Tibial artery (tissue), 4 donors: Measurements from ENCODE around the gene STXBP5L.
A peak's percentile ranks its signal among the peaks of the same experiment; 100 is the strongest.
"Not testable (repeated sequence)": the region's sequence is repeated elsewhere in the genome, so short reads cannot be mapped to it uniquely, and the experiment has no call there.

Source experiments
- DNase-seq, 2 donors: peaks; one replicate each; pipeline ENCODE4 v3.0.0-alpha.2; 2019
- H3K27ac ChIP-seq, 2 donors: fragments of 200-600 bp; sonication (generic) in 1 of 2; 1 replicate in 1 of 2; 2 replicates in 1 of 2; pipeline ENCODE4 v1.5.1; 2018 to 2019; ENCODE audit warnings: mild to moderate bottlenecking in 1 of 2
- H3K27me3 ChIP-seq, 2 donors: fragments of 200-600 bp; sonication (generic) in 1 of 2; one replicate each; pipeline versions ENCODE4 v1.5.1 to v1.6.0; 2016 to 2019
- H3K36me3 ChIP-seq, 3 donors: fragments of 200-600 bp; sonication (generic) in 2 of 3; one replicate each; pipeline ENCODE4 v1.5.1; 2016 to 2019; ENCODE audit warnings: mild to moderate bottlenecking in 2 of 3
- H3K4me1 ChIP-seq, 4 donors: fragments of 200-600 bp; sonication (generic) in 2 of 4; 1 replicate in 3 of 4; 2 replicates in 1 of 4; pipeline ENCODE4 v1.5.1; 2016 to 2019
- H3K4me3 ChIP-seq, 2 donors: fragments of 200-600 bp; sonication (generic) in 1 of 2; 1 replicate in 1 of 2; 2 replicates in 1 of 2; pipeline ENCODE4 v1.5.1; 2018 to 2019; ENCODE audit warnings: mild to moderate bottlenecking in 2 of 2
- H3K9me3 ChIP-seq, 3 donors: fragments of 200-600 bp; sonication (generic) in 1 of 3; one replicate each; pipeline ENCODE4 v1.5.1; 2016 to 2019
- intact Hi-C: fragments of 100-400 bp; cut with DNase I; formaldehyde crosslinking; loops from one replicate; pipeline ENCODE4 v1.15.0; 2023; ENCODE audit warnings: low total_unique reads
- TF ChIP-seq, protein P1 (sequence below), 2 experiments: fragments of 200-600 bp in 1 of 2; fragments of 450-650 bp in 1 of 2; IDR thresholded peaks; one replicate each; pipeline ENCODE4 v1.5.1; 2017 to 2019; ENCODE audit warnings: antibody characterized with exemption in 2 of 2, mild to moderate bottlenecking in 1 of 2, moderate library complexity in 1 of 2

STXBP5L gene

DNA sequence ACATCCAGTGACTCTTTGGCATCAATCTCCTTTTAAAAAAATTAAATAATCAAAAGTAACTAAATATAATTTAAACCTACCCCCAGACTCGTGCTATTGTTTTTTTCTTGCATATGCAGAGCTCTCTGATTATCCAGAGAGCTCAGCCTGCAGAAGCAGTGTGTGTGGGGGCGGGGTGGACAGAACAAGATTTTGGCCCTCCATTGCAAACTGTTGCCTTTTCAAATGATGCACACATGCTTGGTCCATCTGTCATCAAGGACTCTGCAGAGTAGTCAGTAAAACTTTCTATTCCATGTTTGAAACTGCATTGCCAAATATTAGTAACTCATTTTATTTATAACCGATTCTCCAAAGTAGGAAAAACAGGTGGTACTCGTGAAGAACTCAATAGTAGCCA is 28.6 kb upstream of the STXBP5L start:
- TF ChIP-seq, protein P1, sequence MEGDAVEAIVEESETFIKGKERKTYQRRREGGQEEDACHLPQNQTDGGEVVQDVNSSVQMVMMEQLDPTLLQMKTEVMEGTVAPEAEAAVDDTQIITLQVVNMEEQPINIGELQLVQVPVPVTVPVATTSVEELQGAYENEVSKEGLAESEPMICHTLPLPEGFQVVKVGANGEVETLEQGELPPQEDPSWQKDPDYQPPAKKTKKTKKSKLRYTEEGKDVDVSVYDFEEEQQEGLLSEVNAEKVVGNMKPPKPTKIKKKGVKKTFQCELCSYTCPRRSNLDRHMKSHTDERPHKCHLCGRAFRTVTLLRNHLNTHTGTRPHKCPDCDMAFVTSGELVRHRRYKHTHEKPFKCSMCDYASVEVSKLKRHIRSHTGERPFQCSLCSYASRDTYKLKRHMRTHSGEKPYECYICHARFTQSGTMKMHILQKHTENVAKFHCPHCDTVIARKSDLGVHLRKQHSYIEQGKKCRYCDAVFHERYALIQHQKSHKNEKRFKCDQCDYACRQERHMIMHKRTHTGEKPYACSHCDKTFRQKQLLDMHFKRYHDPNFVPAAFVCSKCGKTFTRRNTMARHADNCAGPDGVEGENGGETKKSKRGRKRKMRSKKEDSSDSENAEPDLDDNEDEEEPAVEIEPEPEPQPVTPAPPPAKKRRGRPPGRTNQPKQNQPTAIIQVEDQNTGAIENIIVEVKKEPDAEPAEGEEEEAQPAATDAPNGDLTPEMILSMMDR (IDR thresholded peaks at IDR 0.05), result no peak
- H3K4me3 ChIP-seq, result no peak overlapping the region
- no peak for DNase-seq

DNA sequence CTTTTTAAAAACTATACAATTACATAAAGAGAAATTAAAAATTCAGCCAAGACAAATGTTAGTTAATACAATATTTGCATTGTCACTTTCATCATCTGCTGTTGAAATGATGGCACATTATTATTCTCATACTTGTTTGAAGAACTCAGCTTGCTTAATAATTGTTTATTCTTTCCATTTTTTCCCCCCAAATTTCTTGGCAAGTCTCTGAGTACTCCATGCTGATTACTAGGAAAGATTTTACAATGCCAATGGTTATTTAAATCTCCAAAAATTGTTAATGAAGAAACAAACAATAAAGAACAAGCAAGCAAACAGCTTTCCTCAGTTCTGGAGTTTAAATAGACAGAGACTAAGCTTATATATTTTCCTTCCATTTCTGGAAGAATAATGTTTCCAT is 15.1 kb upstream of the STXBP5L start:
- DNase-seq, result no peak
- no peak overlapping the region for H3K4me3 ChIP-seq
- intact Hi-C loops, result no loop called here
- H3K27ac ChIP-seq, result no peak overlapping the region
- H3K27me3 ChIP-seq, result no peaks in the 10 kb centered on the region
- TF ChIP-seq, protein P1 (IDR thresholded peaks at IDR 0.05), result no peak
- no peaks in the 10 kb centered on the region for H3K36me3 ChIP-seq
- no peaks in the 10 kb centered on the region for H3K4me1 ChIP-seq
- H3K9me3 ChIP-seq, result no peaks in the 10 kb centered on the region

More for the DNA sequence above, 28.6 kb upstream of the STXBP5L start:
- H3K4me1 ChIP-seq, result no peaks in the 10 kb centered on the region
- no peaks in the 10 kb centered on the region for H3K27me3 ChIP-seq
- no peaks in the 10 kb centered on the region for H3K36me3 ChIP-seq
- no peak overlapping the region for H3K27ac ChIP-seq
- H3K9me3 ChIP-seq, result no peaks in the 10 kb centered on the region
- intact Hi-C loops, result no loop called here

DNA sequence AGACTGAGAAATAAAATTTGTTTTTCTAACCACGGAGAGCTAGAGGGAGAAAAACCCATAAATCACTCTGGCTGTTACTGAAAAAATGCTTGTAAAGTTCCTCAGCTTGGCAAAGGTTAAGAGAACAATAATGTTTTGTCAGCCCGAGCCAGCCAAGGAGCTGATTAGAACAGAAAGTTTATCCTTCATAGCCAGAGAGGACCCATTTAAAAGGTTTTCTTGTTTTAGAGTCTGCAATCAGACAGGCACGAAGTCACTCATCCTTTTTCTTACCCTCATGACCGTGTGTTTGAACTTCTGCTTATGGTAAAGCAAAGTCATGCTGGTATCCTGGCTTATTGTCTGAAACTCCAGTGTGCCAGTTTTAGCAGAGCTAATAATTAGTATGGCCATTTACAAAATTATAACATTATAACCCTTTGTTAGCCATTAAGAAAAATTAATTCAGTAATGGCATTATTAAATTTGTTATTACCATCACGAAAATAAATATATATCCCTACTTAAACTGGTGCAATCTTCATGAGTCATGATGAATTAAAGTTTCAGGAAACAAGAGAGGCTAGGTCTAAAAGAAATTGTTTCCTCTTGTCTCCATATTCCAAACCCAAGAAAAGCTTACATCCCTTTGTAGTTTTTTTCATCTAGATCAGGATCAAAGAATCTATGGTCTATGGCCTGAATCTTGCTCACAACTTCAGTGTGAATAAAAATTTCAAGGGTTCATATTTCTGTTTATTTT is 13.5 kb upstream of the STXBP5L start:
- intact Hi-C loops, result no loop called here
- H3K4me1 ChIP-seq, result no peaks in the 10 kb centered on the region
- H3K27me3 ChIP-seq, result no peaks in the 10 kb centered on the region
- H3K36me3 ChIP-seq, result no peaks in the 10 kb centered on the region
- TF ChIP-seq, protein P1 (IDR thresholded peaks at IDR 0.05), result no peak
- no peak overlapping the region for H3K27ac ChIP-seq
- no peaks in the 10 kb centered on the region for H3K9me3 ChIP-seq
- DNase-seq, result no peak
- H3K4me3 ChIP-seq, result no peak overlapping the region

DNA sequence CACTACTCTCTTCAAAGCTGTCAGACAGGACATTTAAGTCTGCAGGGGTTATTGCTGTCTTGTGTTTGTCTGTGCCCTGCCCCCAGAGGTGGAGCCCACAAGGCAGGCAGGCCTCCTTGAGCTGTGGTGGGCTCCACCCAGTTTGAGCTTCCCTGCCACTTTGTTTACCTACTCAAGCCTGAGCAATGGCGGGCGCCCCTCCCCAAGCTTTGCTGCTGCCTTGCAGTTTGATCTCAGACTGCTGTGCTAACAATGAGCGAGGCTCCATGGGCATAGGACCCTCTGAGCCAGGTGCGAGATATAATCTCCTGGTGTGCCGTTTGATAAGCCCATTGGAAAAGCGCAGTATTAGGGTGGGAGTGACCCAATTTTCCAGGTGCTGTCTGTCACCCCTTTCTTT is 6.3 kb upstream of the STXBP5L start:
- DNase-seq, H3K27me3 ChIP-seq, H3K9me3 ChIP-seq, H3K27ac ChIP-seq, H3K4me1 ChIP-seq, H3K4me3 ChIP-seq, intact Hi-C loops, H3K36me3 ChIP-seq: not testable (repeated sequence)

DNA sequence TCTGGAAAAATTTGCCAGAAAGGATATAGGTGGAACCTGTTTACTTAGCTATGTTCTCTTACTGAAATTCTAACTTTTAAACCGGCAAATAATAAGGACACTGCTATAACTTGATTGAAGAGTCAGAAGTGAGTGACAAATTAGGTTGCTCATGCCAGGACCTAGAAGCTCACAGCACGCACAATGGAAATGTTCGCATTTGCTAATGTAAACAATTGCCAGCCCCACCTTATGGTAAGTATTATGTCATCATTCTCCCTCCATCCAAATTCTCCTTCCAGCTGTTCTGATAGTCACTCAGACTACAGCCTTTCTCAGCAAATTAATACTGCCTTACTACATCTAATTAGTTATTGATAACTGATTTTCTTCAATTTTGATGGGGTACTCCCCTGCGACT is 4.8 kb upstream of the STXBP5L start:
- no peak overlapping the region for H3K27ac ChIP-seq
- H3K9me3 ChIP-seq, result no peaks in the 10 kb centered on the region
- TF ChIP-seq, protein P1 (IDR thresholded peaks at IDR 0.05), result no peak
- no peak for DNase-seq
- no peaks in the 10 kb centered on the region for H3K27me3 ChIP-seq
- no peaks in the 10 kb centered on the region for H3K36me3 ChIP-seq
- no peak overlapping the region for H3K4me3 ChIP-seq
- intact Hi-C loops, result no loop called here
- peaks cover 0 to 6% (median 3%) of the 10 kb centered on the region in 4 donors for H3K4me1 ChIP-seq

DNA sequence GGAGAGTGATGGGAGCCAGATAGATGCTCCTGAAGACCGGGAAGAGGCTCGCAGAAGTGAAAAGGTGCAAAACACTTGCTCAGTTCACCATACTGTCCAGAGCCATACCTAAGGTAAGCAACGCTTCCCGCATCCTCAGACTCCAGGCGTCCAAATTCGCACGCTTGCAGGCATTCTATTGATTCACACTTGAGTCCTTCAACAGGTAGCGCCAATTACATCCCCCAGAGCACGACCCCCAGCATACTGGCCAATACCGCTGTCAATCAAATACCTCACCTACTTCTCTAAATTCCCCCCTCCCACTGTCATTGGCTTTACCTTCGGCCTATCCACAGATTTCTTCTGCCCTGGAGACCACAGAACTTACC is 361 bp upstream of the STXBP5L start:
- no peak for DNase-seq
- intact Hi-C loops, result no loop called here
- H3K4me3 ChIP-seq, result peak overlapping the region; percentile 32 to 51
- H3K36me3 ChIP-seq, result no peaks in the 10 kb centered on the region
- no peak overlapping the region for H3K27ac ChIP-seq
- H3K27me3 ChIP-seq, result peaks cover 0 to 27% of the 10 kb centered on the region in 2 donors
- no peaks in the 10 kb centered on the region for H3K9me3 ChIP-seq
- H3K4me1 ChIP-seq, result peaks cover 0 to 20% (median 16%) of the 10 kb centered on the region in 4 donors
- TF ChIP-seq, protein P1 (IDR thresholded peaks at IDR 0.05), result no peak
